ENCODE measurements around the gene SIRT5.

DNA sequence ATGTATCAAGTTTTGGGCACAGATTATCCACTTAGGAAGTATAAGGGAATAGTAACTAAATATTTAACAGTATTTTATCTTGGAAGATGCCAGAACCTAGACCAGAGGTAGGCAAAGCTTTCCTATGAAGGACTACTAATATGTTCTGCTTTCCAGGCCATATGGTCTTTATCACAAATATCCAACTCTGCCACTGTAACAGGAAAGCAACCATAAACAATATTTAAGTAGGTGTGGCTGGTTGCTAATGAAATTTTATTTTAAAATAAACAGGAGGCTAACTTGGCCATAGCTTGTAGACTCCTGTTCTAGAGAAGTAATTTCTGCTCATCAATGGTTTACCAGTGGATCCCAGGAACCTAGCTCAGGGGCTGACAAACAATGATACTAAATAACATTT, 80.1 kb downstream of the SIRT5 start:
- no peak for TF ChIP-seq POLR2AphosphoS5 (IDR thresholded peaks at IDR 0.05; ENCODE audit: low read depth, low read length)
- TF ChIP-seq TAF1 (IDR thresholded peaks at IDR 0.05; ENCODE audit: borderline replicate concordance, low read depth, low read length): no peak
- TF ChIP-seq POLR2A (IDR thresholded peaks at IDR 0.05; ENCODE audit: low read depth, low read length): no peak

Data from GM12892 (cell line).